ENCODE results near the gene PCGF3.

The PCGF3 gene

GRCh38 chr4:680928-681645 lies 24.5 kb upstream of the PCGF3 start:
- Histone ChIP-seq H3F3A (ENCODE audit: low read depth) (no peaks in the 10 kb centered on the region), H3K27me3 (ENCODE audit: insufficient read depth, low read length, poor library complexity, severe bottlenecking) (no peaks in the 10 kb centered on the region), H3K4me2 (ENCODE audit: low read depth, low read length, poor library complexity, severe bottlenecking) (peak overlapping the region; percentile 54), H3K4me1 (ENCODE audit: insufficient read depth, low read length, poor library complexity, severe bottlenecking) (peaks cover 4% of the 10 kb centered on the region), H3K36me3 (ENCODE audit: insufficient read depth, low read length) (no peaks in the 10 kb centered on the region), H3K9me3 (ENCODE audit: insufficient read depth, low read depth, low read length) (no peaks in the 10 kb centered on the region), H3K4me3 (ENCODE audit: low read length, poor library complexity, severe bottlenecking) (peak overlapping the region; percentile 61), H4K20me1 (ENCODE audit: insufficient read depth, low read length, poor library complexity, severe bottlenecking) (no peaks in the 10 kb centered on the region), H3K9me2 (replicated peaks; ENCODE audit: low read depth, low read length) (no peaks in the 10 kb centered on the region), H3K79me2 (ENCODE audit: insufficient read depth, low read length) (no peaks in the 10 kb centered on the region), H2AFZ (ENCODE audit: low read length) (peak overlapping the region; percentile 52; the same call in 1 of the 2 replicates), H3K9ac (ENCODE audit: low read depth, low read length, poor library complexity, severe bottlenecking) (no peak overlapping the region)
- no peak for TF ChIP-seq EZH2phosphoT487 (IDR thresholded peaks at IDR 0.05; ENCODE audit: borderline replicate concordance)
- no peak for TF ChIP-seq CTCF (conservative IDR thresholded peaks at IDR 0.05; ENCODE audit: low read length)

DNA sequence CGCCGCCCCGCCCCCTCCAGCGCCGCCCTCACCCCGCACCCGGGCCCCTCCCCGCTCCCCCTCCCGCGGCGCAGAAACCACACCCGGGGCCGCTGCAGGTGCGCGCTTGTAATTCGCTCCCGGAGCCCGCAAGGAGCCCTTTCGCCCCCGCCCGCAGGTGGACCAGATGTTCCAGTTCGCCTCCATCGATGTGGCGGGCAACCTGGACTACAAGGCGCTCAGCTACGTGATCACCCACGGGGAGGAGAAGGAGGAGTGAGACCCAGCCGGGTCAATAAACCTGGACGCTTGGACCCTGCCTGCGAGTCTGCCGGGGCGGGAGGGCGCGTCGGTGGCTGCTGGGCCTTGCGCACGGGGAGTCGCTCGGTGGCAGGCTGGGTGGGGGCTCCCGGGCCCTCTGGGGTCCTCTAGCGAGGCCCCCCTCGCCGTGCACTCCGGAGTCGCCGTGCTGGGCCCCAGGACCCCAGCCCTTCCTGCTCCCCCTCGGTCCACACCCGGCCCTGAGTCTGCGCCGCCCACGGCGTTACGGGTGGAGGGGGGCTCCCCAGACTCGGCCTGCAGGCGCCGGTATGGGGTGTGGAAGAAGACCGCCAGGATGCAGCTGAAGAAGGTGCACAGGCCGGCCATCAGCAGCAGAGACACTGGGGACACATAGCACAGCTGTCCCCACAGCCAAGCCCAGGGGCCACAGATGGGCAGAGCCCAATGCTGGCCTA lies 23.7 kb upstream of the PCGF3 start:
- TF ChIP-seq CTCF (conservative IDR thresholded peaks at IDR 0.05; ENCODE audit: low read length) (no peak), EZH2phosphoT487 (IDR thresholded peaks at IDR 0.05; ENCODE audit: borderline replicate concordance) (no peak)
- Histone ChIP-seq H4K20me1 (ENCODE audit: insufficient read depth, low read length, poor library complexity, severe bottlenecking) (no peaks in the 10 kb centered on the region), H3K4me1 (ENCODE audit: insufficient read depth, low read length, poor library complexity, severe bottlenecking) (no peaks in the 10 kb centered on the region), H3K4me3 (ENCODE audit: low read length, poor library complexity, severe bottlenecking) (no peak overlapping the region), H3K9me2 (replicated peaks; ENCODE audit: low read depth, low read length) (no peaks in the 10 kb centered on the region), H3K36me3 (ENCODE audit: insufficient read depth, low read length) (no peaks in the 10 kb centered on the region), H3K9ac (ENCODE audit: low read depth, low read length, poor library complexity, severe bottlenecking) (no peak overlapping the region), H3K9me3 (ENCODE audit: insufficient read depth, low read depth, low read length) (no peaks in the 10 kb centered on the region), H3F3A (ENCODE audit: low read depth) (no peaks in the 10 kb centered on the region), H3K79me2 (ENCODE audit: insufficient read depth, low read length) (no peaks in the 10 kb centered on the region), H3K27me3 (ENCODE audit: insufficient read depth, low read length, poor library complexity, severe bottlenecking) (no peaks in the 10 kb centered on the region), H3K4me2 (ENCODE audit: low read depth, low read length, poor library complexity, severe bottlenecking) (no peak overlapping the region), H2AFZ (ENCODE audit: low read length) (no peak overlapping the region)

- H3K4me2 ChIP-seq (ENCODE audit: low read depth, low read length, poor library complexity, severe bottlenecking), result no peak overlapping the region
- no peaks in the 10 kb centered on the region for H3K9me2 ChIP-seq (replicated peaks; ENCODE audit: low read depth, low read length)
- H3F3A ChIP-seq (ENCODE audit: low read depth), result no peaks in the 10 kb centered on the region
- H3K79me2 ChIP-seq (ENCODE audit: insufficient read depth, low read length), result no peaks in the 10 kb centered on the region
- H3K9me3 ChIP-seq (ENCODE audit: insufficient read depth, low read depth, low read length), result no peaks in the 10 kb centered on the region; the same call in 1 of the 2 replicates
- H2AFZ ChIP-seq (ENCODE audit: low read length), result no peak overlapping the region
- H4K20me1 ChIP-seq (ENCODE audit: insufficient read depth, low read length, poor library complexity, severe bottlenecking), result no peaks in the 10 kb centered on the region
- no peaks in the 10 kb centered on the region for H3K36me3 ChIP-seq (ENCODE audit: insufficient read depth, low read length)
- TF ChIP-seq CTCF (conservative IDR thresholded peaks at IDR 0.05; ENCODE audit: low read length) (no peak), EZH2phosphoT487 (IDR thresholded peaks at IDR 0.05; ENCODE audit: borderline replicate concordance) (no peak)
- H3K4me3 ChIP-seq (ENCODE audit: low read length, poor library complexity, severe bottlenecking), result no peak overlapping the region
- H3K9ac ChIP-seq (ENCODE audit: low read depth, low read length, poor library complexity, severe bottlenecking), result no peak overlapping the region
- H3K4me1 ChIP-seq (ENCODE audit: insufficient read depth, low read length, poor library complexity, severe bottlenecking), result no peaks in the 10 kb centered on the region
- no peaks in the 10 kb centered on the region for H3K27me3 ChIP-seq (ENCODE audit: insufficient read depth, low read length, poor library complexity, severe bottlenecking)
Observed at GRCh38 chr4:682490-683172, 23.0 kb upstream of the PCGF3 start.

All from Loucy (cell line).